Hindlimb muscle (tissue), 1 donor: ENCODE results near the gene MEI1. TPM values are rescaled to one million over a fixed set of nuclear protein-coding genes. Genes with fewer than 3 reads are reported as not detected.
A peak's percentile ranks its signal among the peaks of the same experiment; 100 is the strongest.

Experiments used
- DNase-seq: peaks from one replicate; pipeline ENCODE4 v3.0.0-alpha.2; 2013
- polyA plus RNA-seq: library from polyadenylated mRNA; unstranded; fragments of 120-200 nt; gene quantifications from one replicate; pipeline ENCODE4 v1.2.1, GENCODE V29; 2013; ENCODE audit not compliant: insufficient read length

Gene MEI1
- polyA plus RNA-seq, 1 donor: 1.1 TPM

- no peak for DNase-seq
Measured at GRCh38 chr22:41798736-41799135, 99.4 kb downstream of the MEI1 start.

DNA sequence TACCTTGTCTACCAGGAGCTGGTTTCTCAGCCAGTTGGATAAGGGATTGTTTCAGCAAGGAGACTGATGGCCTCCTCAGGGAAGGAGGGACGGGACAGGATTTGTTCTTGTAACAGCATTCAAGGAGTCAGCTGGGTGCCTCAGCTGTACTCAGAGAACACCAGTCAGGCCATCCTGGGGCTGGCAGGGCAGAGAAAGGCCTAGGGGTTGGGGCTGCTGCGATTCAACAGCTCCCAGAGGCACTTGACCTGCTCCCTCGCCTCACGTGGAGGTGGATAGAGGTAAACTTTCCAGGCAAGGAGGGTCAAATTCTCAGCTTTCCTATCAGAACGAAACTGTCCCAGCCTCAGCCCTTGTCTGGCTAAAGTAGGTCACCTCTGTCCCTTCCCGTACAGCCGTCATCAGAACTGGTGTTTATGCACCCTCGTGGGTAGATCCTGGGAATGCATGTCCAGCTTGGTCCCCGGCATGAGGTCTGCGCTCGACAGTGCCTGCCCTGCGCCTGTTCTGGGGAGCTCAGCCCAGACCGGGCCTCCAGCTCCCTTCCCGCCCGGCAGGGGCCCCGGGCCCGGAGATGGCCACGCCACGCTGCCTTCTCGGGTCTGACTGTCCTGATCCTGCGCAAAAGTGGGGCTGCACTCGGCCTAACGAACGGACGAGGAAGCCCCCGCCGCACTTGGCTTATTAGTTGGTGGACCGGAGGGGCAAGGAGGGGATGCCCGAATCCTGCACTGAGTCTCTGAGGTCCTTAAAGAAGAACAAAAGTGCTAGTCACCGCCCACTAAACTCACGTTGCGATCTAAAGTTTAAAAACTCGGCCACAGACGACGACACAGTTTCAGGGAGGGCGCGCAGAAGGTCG, 100.4 kb downstream of the MEI1 start:
- DNase-seq: peak; percentile 43

DNA sequence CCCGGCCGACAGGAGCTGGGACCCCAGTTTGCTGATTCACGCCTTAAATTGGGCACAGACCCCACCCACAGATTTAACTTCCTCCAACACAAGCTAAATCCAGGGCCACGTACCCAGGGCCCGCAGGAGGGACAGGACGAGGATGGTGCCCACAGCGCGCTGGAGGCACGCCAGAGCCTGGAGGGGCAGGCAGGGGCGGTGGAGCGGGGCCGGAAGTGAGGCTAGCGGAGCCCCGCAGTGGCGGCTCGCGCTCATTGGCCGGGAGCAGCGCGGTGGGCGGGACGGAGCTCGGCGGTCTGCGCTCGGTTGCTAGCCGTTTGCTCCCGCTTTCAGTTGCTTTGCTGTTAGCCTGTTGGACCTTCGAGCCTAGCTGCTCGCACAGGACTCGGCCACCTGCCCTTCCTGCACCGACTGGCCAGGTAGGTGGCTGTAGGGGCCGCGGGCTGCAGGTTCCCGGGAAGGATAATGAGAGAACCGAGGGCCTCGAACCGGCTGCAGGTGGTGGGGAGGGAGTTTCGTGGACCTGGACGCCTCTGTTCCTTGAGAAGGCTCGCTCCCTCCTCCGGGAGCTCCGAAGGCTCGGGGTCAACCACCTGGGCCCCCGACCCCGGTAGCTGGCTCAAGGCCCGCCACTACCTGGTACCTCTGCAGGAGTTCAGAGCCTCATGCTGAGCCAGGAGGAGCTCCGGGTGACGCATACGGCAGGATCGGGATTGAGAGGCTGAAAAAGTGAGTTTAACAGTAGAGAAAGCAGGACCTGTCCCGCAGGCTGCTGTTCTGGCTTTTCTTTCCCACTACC, 101.2 kb downstream of the MEI1 start, which contains the start of gene CCDC134:
TSS of gene CCDC134 (plus strand) at position 332 of the 799 bp plus-strand sequence. CDS start 8,212 bp downstream, outside the sequence.
- peak; percentile 90 for DNase-seq

DNA sequence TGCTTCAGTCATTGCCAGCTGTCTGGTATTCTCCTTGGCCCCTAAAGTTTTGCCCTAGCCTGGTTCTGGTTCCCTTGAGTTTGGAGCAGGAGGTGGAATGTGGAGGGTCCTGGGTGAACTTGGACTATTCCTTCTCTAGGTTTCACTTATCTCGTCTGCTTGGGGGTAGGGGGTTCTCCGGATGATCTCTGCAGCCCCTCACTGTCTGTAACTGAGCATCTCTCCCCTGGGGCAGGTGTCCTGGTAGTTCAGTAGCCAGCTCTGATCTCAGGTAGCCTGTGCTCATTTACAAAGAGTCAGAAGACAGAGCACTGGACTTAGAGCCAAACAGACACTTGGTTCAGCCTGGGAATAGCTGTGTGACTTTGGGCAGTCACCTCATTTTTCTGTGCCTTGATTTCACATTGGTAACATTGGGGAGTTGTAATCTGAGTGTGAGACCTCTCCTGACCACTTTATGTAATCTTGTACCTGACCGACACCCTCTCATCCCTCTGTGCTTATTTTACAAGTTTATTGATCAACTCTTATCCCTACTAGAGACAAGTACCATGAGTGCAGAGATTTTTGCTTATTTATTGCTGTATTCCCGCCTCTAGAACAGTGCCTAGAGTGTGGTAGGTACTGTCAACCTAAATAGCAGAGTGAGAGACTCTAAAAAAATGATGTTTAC, 102.0 kb downstream of the MEI1 start:
- DNase-seq: no peak

GRCh38 chr22:41801886-41802285, 102.6 kb downstream of the MEI1 start:
- DNase-seq: no peak

DNA sequence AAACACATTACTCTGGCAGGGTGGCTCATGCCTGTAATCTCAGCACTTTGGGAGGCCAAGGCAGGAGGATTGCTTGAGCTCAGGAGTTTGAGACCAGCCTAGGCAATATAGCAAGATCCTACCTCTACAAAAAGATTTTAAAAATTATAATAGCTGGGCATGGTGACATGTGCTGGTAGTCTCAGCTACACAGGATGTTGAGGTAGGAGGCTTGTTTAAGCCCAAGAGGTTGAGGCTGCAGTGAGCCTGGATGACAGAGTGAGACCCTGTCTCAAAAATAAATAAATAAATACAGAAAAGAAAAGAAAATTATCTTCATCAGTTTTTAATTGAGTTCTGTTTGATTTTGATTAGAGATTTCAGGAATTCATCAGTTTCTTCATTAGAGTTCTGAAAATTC, 106.3 kb downstream of the MEI1 start:
- DNase-seq: no peak

DNA sequence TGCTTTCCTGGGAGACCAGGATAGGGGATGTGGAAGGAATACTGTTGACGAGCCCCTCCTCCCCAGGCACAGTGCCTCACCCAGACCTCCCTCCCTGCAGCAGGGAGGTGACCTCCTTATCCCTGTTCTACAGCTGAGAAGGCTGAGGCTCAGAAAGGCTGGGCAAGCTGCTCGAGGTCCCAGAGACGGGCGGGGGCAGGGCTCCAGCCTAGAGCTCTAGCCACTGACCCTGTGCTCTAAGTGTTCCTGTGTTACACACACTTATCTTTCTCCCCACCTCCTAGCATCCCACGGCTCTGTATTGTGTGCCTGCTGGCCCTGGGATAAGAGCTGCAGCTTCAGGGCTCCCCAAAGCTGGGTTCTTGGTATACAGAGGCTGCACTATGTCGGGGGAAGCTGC, 109.1 kb downstream of the MEI1 start:
- DNase-seq: no peak

DNA sequence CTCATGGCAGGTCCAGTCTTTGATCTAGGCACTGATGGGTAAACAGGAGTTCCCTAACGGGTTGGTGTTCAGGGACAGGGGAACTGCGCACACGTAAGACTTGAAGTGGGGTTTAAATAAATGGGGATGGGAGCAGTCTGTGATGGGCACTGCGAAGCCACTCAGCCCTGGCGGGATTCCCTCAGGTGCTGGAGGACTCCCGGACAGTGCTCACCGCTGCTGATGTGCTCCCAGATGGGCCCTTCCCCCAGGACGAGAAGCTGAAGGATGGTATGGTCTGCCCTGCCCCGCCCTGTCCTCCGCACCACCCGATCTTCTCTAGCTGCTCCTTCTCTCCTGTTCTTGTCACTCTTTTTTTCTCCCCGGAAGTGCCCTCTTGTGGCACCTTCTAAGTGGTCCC, 110.7 kb downstream of the MEI1 start:
- no peak for DNase-seq

GRCh38 chr22:41812805-41813545, 113.7 kb downstream of the MEI1 start:
- DNase-seq: no peak

- no peak for DNase-seq
Measured at GRCh38 chr22:41813726-41814410, 114.6 kb downstream of the MEI1 start.

GRCh38 chr22:41815716-41816115, 116.4 kb downstream of the MEI1 start:
- DNase-seq: no peak

GRCh38 chr22:41816241-41816640, 116.9 kb downstream of the MEI1 start:
- DNase-seq: no peak

DNA sequence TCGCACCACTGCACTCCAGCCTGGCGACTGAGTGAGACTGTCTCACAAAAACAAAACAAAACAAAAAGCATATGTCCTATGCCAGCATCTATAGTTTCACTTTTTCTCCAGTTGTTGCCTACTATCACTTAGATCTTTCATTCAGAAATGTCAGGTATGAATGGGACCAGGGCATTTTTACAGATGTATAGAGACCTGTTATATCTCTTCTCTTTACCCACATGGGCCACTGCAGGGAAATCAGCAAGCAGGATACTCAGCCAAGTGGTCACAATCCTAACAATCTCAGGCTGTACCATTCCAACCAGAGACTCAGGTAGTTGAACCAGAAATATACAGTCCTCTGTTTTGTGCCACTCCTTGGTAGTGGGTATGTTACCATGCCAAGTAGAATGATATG, 117.6 kb downstream of the MEI1 start:
- DNase-seq: no peak

GRCh38 chr22:41818011-41818410, 118.7 kb downstream of the MEI1 start:
- DNase-seq: no peak

- DNase-seq: no peak
Measured at GRCh38 chr22:41818596-41818995, 119.3 kb downstream of the MEI1 start.

- no peak for DNase-seq
Measured at GRCh38 chr22:41819257-41819656, 120.0 kb downstream of the MEI1 start.

DNA sequence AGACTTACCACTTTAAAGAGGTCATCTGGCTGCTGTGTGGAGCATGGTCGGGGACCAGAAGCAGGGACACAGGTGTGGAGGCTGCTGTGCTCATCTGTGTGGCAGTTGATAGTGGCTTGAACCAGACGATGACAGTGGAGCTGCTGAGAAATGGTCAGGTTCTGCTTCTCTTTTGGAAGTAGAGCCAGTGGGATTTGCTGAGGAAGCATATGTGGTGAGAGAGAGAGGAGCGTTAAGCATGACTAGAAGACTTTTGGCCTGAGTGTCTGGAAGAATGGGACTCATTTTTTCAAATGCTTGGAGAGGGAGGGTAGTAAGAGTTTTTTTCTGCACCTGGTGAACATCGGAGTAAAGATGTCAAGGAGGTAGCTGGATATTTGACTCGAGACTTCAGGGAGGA, 121.1 kb downstream of the MEI1 start:
- DNase-seq: no peak

DNA sequence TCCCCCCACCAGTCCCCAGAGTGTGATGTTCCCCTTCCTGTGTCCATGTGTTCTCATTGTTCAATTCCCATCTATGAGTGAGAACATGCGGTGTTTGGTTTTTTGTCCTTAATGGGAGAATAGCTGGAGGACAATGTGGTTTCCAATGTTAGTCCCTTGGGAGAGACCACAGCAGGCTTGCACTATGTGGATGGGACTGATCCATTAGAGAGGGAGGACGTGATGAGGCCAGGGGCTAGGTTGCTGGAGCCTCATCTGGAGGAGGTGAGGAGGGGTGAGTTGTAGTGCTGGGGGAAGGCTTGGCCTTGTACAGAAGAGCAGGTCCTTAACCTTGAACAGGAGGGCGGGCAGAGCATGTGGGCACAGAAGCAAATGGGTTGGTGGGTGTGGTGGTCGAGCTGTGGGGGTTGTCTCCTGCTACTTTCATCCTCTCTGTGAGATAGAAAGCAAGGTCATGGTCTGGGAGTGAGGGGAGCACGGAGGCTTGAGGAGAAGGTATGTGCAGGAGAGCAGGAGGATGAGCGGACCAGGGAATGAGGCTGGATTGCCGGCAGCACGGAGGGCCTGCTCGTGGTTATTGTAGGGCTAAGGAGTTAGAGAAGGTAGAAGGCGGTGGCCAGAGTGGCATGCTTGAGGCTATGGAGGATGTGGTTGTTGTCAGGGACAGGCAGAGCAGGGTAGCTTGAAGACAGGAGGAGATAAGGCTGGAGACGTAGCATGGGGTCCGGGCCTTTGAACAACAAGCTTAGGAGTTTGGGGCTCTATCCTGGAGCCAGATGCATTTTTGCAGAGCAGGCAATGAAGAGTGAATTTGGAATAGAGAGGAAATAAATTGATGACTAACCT, 122.4 kb downstream of the MEI1 start:
- no peak for DNase-seq

- DNase-seq: no peak
Measured at GRCh38 chr22:41822317-41823057, 123.2 kb downstream of the MEI1 start.

GRCh38 chr22:41823797-41824196, 124.5 kb downstream of the MEI1 start:
- no peak for DNase-seq
